WTC11 (cell line): ENCODE results near the gene ARHGAP25.

Experiments
- CREB1 ChIP-seq: sonication (generic); formaldehyde crosslinking; IDR thresholded peaks from 2 replicates; pipeline ENCODE4 v1.8.0; 2023; ENCODE audit warnings: mild to moderate bottlenecking, missing genetic modification reagents
- CREM ChIP-seq: sonication (generic); formaldehyde crosslinking; IDR thresholded peaks from 2 replicates; pipeline ENCODE4 v1.8.1; 2022; ENCODE audit warnings: mild to moderate bottlenecking, missing genetic modification reagents, moderate library complexity
- CTCF ChIP-seq: fragments of 200-600 bp; IDR thresholded peaks from 2 replicates; pipeline ENCODE4 v1.8.0; 2022; ENCODE audit warnings: antibody characterized with exemption
- ELF4 ChIP-seq: sonication (generic); formaldehyde crosslinking; IDR thresholded peaks from 2 replicates; pipeline ENCODE4 v1.8.1; 2022; ENCODE audit warnings: low read depth, mild to moderate bottlenecking, moderate library complexity, missing genetic modification reagents
- ESRRA ChIP-seq: sonication (generic); formaldehyde crosslinking; IDR thresholded peaks from 2 replicates; pipeline ENCODE4 v1.8.1; 2022; ENCODE audit warnings: mild to moderate bottlenecking, missing genetic modification reagents, borderline replicate concordance
- NFE2L1 ChIP-seq: sonication (generic); formaldehyde crosslinking; IDR thresholded peaks from 2 replicates; pipeline ENCODE4 v1.8.1; 2023; ENCODE audit warnings: missing genetic modification reagents
- SP1 ChIP-seq: sonication (generic); formaldehyde crosslinking; conservative IDR thresholded peaks from 2 replicates; pipeline ENCODE4 v1.8.1; 2022; ENCODE audit warnings: missing genetic modification reagents
- STAT6 ChIP-seq: sonication (generic); formaldehyde crosslinking; conservative IDR thresholded peaks from 2 replicates; pipeline ENCODE4 v1.8.1; 2023; ENCODE audit warnings: mild to moderate bottlenecking, low read depth, missing genetic modification reagents, moderate library complexity
- TEAD1 ChIP-seq: sonication (generic); formaldehyde crosslinking; IDR thresholded peaks from 2 replicates; pipeline ENCODE4 v1.8.0; 2022; ENCODE audit warnings: mild to moderate bottlenecking, missing genetic modification reagents
- ZNF423 ChIP-seq: fragments of 250-450 bp; sonication (Bioruptor Pico); IDR thresholded peaks from 2 replicates; pipeline ENCODE4 v2.1.2; 2022; ENCODE audit warnings: mild to moderate bottlenecking, moderate library complexity

GRCh38 chr2:68727683-68728375, 6.8 kb upstream of the ARHGAP25 start:
- no peak for TF ChIP-seq CTCF
- no peak for TF ChIP-seq ESRRA (CRISPR knock-in tag)
- no peak for TF ChIP-seq TEAD1 (CRISPR knock-in tag)
- no peak for TF ChIP-seq CREB1
- TF ChIP-seq ELF4, result no peak
- TF ChIP-seq ZNF423, result no peak
- TF ChIP-seq NFE2L1 (CRISPR knock-in tag), result no peak
- no peak for TF ChIP-seq STAT6 (CRISPR knock-in tag)
- no peak for TF ChIP-seq SP1
- TF ChIP-seq CREM, result no peak
